ENCODE data around the gene SMAD7. TPM values are rescaled to one million over a fixed set of nuclear protein-coding genes. Genes with fewer than 3 reads are reported as not detected.
A peak's percentile ranks its signal among the peaks of the same experiment; 100 is the strongest.

Gene SMAD7
- total and polyA plus RNA-seq, 9 donors, result 9.1 to 16.8 (median 13.2) TPM

- Histone ChIP-seq H3K27me3 (ENCODE audit: control insufficient read depth, insufficient read depth, low read length) (no peaks in the 10 kb centered on the region), H3K36me3 (ENCODE audit: control insufficient read depth, insufficient read depth, low read length) (peaks cover 6% of the 10 kb centered on the region), H3K4me3 (ENCODE audit: low read length) (no peak overlapping the region), H3K27ac (ENCODE audit: low read length) (peak overlapping the region; percentile 20), H3K9me3 (replicated peaks; ENCODE audit: control insufficient read depth, low read depth, low read length) (no peaks in the 10 kb centered on the region), H3K4me1 (ENCODE audit: control insufficient read depth, insufficient read depth, low read length) (peaks cover 14% of the 10 kb centered on the region)
- 32% methylated on average over 8 of the region's 12 CpGs for WGBS (ENCODE audit: insufficient coverage)
- DNase-seq, result no peak
Measured at GRCh38 chr18:48914581-48915251, 36.0 kb downstream of the SMAD7 start.

GRCh38 chr18:48913775-48914174, 37.0 kb downstream of the SMAD7 start:
- WGBS (ENCODE audit: insufficient coverage), result 98% methylated on average over 3 of the region's 3 CpGs

GRCh38 chr18:48913201-48913600, 37.6 kb downstream of the SMAD7 start:
- no peak for DNase-seq
- Histone ChIP-seq H3K4me3 (ENCODE audit: low read length) (no peak overlapping the region), H3K27ac (ENCODE audit: low read length) (no peak overlapping the region), H3K9me3 (replicated peaks; ENCODE audit: control insufficient read depth, low read depth, low read length) (no peaks in the 10 kb centered on the region), H3K27me3 (ENCODE audit: control insufficient read depth, insufficient read depth, low read length) (no peaks in the 10 kb centered on the region), H3K4me1 (ENCODE audit: control insufficient read depth, insufficient read depth, low read length) (peaks cover 14% of the 10 kb centered on the region), H3K36me3 (ENCODE audit: control insufficient read depth, insufficient read depth, low read length) (no peaks in the 10 kb centered on the region)
- WGBS (ENCODE audit: insufficient coverage), result no CpG with 5 or more reads among the region's 5 CpGs

More at GRCh38 chr18:48913775-48914174, 37.0 kb downstream of the SMAD7 start:
- no peak for DNase-seq
- Histone ChIP-seq H3K9me3 (replicated peaks; ENCODE audit: control insufficient read depth, low read depth, low read length) (no peaks in the 10 kb centered on the region), H3K4me1 (ENCODE audit: control insufficient read depth, insufficient read depth, low read length) (peaks cover 14% of the 10 kb centered on the region), H3K4me3 (ENCODE audit: low read length) (no peak overlapping the region), H3K27me3 (ENCODE audit: control insufficient read depth, insufficient read depth, low read length) (no peaks in the 10 kb centered on the region), H3K27ac (ENCODE audit: low read length) (no peak overlapping the region), H3K36me3 (ENCODE audit: control insufficient read depth, insufficient read depth, low read length) (no peaks in the 10 kb centered on the region)

- 68% methylated on average over 12 of the region's 17 CpGs for WGBS (ENCODE audit: insufficient coverage)
- H3K9me3 ChIP-seq (replicated peaks; ENCODE audit: control insufficient read depth, low read depth, low read length), result no peaks in the 10 kb centered on the region
- H3K27me3 ChIP-seq (ENCODE audit: control insufficient read depth, insufficient read depth, low read length), result no peaks in the 10 kb centered on the region
- H3K36me3 ChIP-seq (ENCODE audit: control insufficient read depth, insufficient read depth, low read length), result no peaks in the 10 kb centered on the region
- no peak overlapping the region for H3K27ac ChIP-seq (ENCODE audit: low read length)
- DNase-seq, result no peak
- peaks cover 14% of the 10 kb centered on the region for H3K4me1 ChIP-seq (ENCODE audit: control insufficient read depth, insufficient read depth, low read length)
- H3K4me3 ChIP-seq (ENCODE audit: low read length), result no peak overlapping the region
Measured at GRCh38 chr18:48910972-48911545, 39.7 kb downstream of the SMAD7 start.

GRCh38 chr18:48909721-48910120, 41.0 kb downstream of the SMAD7 start:
- Histone ChIP-seq H3K27ac (ENCODE audit: low read length) (no peak overlapping the region), H3K9me3 (replicated peaks; ENCODE audit: control insufficient read depth, low read depth, low read length) (peaks cover 6% of the 10 kb centered on the region), H3K4me1 (ENCODE audit: control insufficient read depth, insufficient read depth, low read length) (peaks cover 4% of the 10 kb centered on the region), H3K27me3 (ENCODE audit: control insufficient read depth, insufficient read depth, low read length) (no peaks in the 10 kb centered on the region), H3K36me3 (ENCODE audit: control insufficient read depth, insufficient read depth, low read length) (no peaks in the 10 kb centered on the region), H3K4me3 (ENCODE audit: low read length) (no peak overlapping the region)
- 55% methylated on average over 2 of the region's 6 CpGs for WGBS (ENCODE audit: insufficient coverage)
- DNase-seq, result no peak

GRCh38 chr18:48908916-48909315, 41.8 kb downstream of the SMAD7 start:
- 100% methylated on average over 1 of the region's 3 CpGs for WGBS (ENCODE audit: insufficient coverage)
- no peaks in the 10 kb centered on the region for H3K36me3 ChIP-seq (ENCODE audit: control insufficient read depth, insufficient read depth, low read length)
- DNase-seq, result no peak

GRCh38 chr18:48905513-48905912, 45.3 kb downstream of the SMAD7 start:
- peaks cover 9% of the 10 kb centered on the region for H3K9me3 ChIP-seq (replicated peaks; ENCODE audit: control insufficient read depth, low read depth, low read length)
- DNase-seq, result no peak
- H3K4me3 ChIP-seq (ENCODE audit: low read length), result no peak overlapping the region
- H3K27ac ChIP-seq (ENCODE audit: low read length), result no peak overlapping the region
- WGBS (ENCODE audit: insufficient coverage), result no CpG with 5 or more reads among the region's 1 CpG
- no peaks in the 10 kb centered on the region for H3K27me3 ChIP-seq (ENCODE audit: control insufficient read depth, insufficient read depth, low read length)
- H3K36me3 ChIP-seq (ENCODE audit: control insufficient read depth, insufficient read depth, low read length), result no peaks in the 10 kb centered on the region
- peaks cover 21% of the 10 kb centered on the region for H3K4me1 ChIP-seq (ENCODE audit: control insufficient read depth, insufficient read depth, low read length)

More at GRCh38 chr18:48908916-48909315, 41.8 kb downstream of the SMAD7 start:
- H3K27ac ChIP-seq (ENCODE audit: low read length), result no peak overlapping the region
- no peak overlapping the region for H3K4me3 ChIP-seq (ENCODE audit: low read length)
- H3K4me1 ChIP-seq (ENCODE audit: control insufficient read depth, insufficient read depth, low read length), result no peaks in the 10 kb centered on the region
- no peaks in the 10 kb centered on the region for H3K27me3 ChIP-seq (ENCODE audit: control insufficient read depth, insufficient read depth, low read length)
- peaks cover 9% of the 10 kb centered on the region for H3K9me3 ChIP-seq (replicated peaks; ENCODE audit: control insufficient read depth, low read depth, low read length)

GRCh38 chr18:48904847-48905394, 45.8 kb downstream of the SMAD7 start:
- no peak for DNase-seq
- 92% methylated on average over 3 of the region's 3 CpGs for WGBS (ENCODE audit: insufficient coverage)
- Histone ChIP-seq H3K4me3 (ENCODE audit: low read length) (no peak overlapping the region), H3K36me3 (ENCODE audit: control insufficient read depth, insufficient read depth, low read length) (no peaks in the 10 kb centered on the region), H3K4me1 (ENCODE audit: control insufficient read depth, insufficient read depth, low read length) (peaks cover 21% of the 10 kb centered on the region), H3K27me3 (ENCODE audit: control insufficient read depth, insufficient read depth, low read length) (no peaks in the 10 kb centered on the region), H3K27ac (ENCODE audit: low read length) (no peak overlapping the region), H3K9me3 (replicated peaks; ENCODE audit: control insufficient read depth, low read depth, low read length) (peaks cover 9% of the 10 kb centered on the region)

- H3K27ac ChIP-seq (ENCODE audit: low read length), result no peak overlapping the region
- peaks cover 21% of the 10 kb centered on the region for H3K4me1 ChIP-seq (ENCODE audit: control insufficient read depth, insufficient read depth, low read length)
- H3K36me3 ChIP-seq (ENCODE audit: control insufficient read depth, insufficient read depth, low read length), result no peaks in the 10 kb centered on the region
- peaks cover 9% of the 10 kb centered on the region for H3K9me3 ChIP-seq (replicated peaks; ENCODE audit: control insufficient read depth, low read depth, low read length)
- no peaks in the 10 kb centered on the region for H3K27me3 ChIP-seq (ENCODE audit: control insufficient read depth, insufficient read depth, low read length)
- WGBS (ENCODE audit: insufficient coverage), result 94% methylated on average over 2 of the region's 2 CpGs
- no peak overlapping the region for H3K4me3 ChIP-seq (ENCODE audit: low read length)
- DNase-seq, result no peak
Measured at GRCh38 chr18:48904091-48904490, 46.7 kb downstream of the SMAD7 start.

- Histone ChIP-seq H3K27me3 (ENCODE audit: control insufficient read depth, insufficient read depth, low read length) (no peaks in the 10 kb centered on the region), H3K4me3 (ENCODE audit: low read length) (no peak overlapping the region), H3K4me1 (ENCODE audit: control insufficient read depth, insufficient read depth, low read length) (peaks cover 21% of the 10 kb centered on the region), H3K36me3 (ENCODE audit: control insufficient read depth, insufficient read depth, low read length) (no peaks in the 10 kb centered on the region), H3K27ac (ENCODE audit: low read length) (no peak overlapping the region), H3K9me3 (replicated peaks; ENCODE audit: control insufficient read depth, low read depth, low read length) (peaks cover 9% of the 10 kb centered on the region)
- WGBS (ENCODE audit: insufficient coverage), result 76% methylated on average over 7 of the region's 8 CpGs
- no peak for DNase-seq
Measured at GRCh38 chr18:48902856-48903601, 47.7 kb downstream of the SMAD7 start.

All from muscle of leg (tissue), 11 donors.